NCI-H510A treated with DMSO at 0.1 percent for 48 hours (cell line): ENCODE results near the gene MEN1.

Experiments used
- DNase-seq: peaks from one replicate; lab custom pipeline; 2025; lab: John Stamatoyannopoulos, UW

The MEN1 gene

GRCh38 chr11:64810271-64810890 lies at the start of gene MEN1:
MEN1 (minus strand) TSS chr11:64810551; CDS start chr11:64810109, 442 bp downstream.
- DNase-seq = peak; percentile 96

- no peak for DNase-seq
Measured at GRCh38 chr11:64859542-64860414, 49.4 kb upstream of the MEN1 start.

- no peak for DNase-seq
Measured at GRCh38 chr11:64858467-64859263, 48.3 kb upstream of the MEN1 start.

GRCh38 chr11:64857485-64857884 lies 47.1 kb upstream of the MEN1 start:
- DNase-seq = no peak

GRCh38 chr11:64856382-64857227 lies 46.3 kb upstream of the MEN1 start:
- no peak for DNase-seq

GRCh38 chr11:64855596-64856304 lies 45.4 kb upstream of the MEN1 start:
- DNase-seq = no peak

DNA sequence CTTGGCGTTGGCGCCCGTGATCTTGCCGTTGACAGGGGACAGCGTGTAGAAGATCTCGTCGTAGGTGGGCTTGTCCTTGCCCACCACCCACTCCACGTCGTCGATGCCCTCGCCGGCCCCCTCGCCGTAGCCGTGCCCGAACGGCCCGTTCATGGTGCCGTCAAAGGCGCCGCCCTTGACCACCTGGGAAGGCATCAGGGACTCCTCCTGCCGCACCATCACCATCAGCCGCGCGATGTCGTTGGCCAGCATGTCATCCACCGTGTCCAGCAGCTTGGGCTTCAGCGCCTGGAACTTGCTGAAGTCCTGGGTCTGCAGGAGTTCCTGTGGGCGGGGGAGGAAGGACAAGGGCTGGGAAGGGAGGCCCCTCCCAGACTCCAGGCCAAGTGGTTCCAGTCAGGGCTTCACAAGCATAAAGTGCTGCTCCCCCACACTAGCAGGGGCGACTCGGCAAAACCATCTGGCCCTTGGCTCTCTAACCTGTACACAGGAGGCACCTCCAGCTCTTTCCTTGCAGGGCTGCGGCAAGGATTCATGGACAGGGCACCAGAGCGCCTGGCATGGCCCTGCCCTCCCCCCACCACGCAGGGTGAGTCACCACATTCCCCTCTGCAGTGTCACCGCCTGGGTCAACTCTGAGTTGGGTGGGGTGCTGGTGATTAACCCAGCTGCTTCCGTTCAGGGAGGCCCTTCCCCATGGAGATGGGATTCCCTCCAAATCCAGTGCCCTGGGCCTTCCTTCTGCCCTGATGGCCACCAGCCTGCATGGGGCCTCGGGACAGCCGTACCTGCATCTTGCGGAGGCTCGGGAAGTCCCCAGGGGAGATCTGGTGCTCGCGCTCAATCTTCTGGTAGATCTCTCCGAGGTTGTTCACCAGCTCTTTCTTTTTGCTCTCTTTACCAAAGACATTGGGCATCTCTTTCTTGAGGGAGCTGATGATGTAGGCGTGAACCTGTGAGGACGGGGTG lies 44.5 kb upstream of the MEN1 start:
- no peak for DNase-seq

DNA sequence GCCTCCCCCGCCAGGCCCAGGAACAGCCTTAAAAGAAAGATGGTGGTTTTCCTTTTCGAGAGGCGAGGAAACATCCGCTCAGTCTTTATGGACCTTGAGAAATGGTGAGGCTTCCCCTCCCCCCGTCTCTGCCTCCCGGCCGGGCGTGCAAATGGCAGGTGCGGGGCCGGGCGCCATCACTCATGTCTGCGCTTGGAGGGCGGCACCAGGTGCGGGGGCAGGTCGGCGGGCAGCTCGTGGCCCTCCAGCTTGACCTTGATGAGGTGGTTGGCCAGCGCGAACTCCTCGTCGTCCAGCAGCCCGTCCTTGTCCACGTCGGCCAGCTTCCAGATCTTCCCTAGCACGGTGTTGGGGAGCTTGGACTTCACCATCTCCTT lies 43.8 kb upstream of the MEN1 start:
- DNase-seq = no peak

DNA sequence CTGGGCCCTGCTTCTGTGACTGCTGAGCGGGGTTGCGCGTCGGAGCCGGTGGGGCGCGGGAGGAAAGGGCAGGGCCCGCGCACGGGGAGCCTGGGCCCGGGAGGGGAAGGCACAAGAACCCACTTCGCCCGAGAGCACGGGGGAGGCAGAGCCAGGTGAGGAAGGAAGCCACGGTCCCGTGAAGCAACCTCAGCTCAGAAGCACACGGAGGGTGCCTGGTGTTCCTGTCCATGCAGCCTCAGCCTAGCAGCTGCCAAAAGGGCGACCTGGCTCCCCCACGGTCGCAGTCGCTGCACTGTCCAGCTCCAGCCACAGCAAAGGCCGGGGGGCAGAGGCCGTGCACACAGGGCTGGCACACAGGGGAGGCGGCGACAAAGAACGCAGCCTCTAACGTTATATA lies 43.4 kb upstream of the MEN1 start:
- DNase-seq = no peak

DNA sequence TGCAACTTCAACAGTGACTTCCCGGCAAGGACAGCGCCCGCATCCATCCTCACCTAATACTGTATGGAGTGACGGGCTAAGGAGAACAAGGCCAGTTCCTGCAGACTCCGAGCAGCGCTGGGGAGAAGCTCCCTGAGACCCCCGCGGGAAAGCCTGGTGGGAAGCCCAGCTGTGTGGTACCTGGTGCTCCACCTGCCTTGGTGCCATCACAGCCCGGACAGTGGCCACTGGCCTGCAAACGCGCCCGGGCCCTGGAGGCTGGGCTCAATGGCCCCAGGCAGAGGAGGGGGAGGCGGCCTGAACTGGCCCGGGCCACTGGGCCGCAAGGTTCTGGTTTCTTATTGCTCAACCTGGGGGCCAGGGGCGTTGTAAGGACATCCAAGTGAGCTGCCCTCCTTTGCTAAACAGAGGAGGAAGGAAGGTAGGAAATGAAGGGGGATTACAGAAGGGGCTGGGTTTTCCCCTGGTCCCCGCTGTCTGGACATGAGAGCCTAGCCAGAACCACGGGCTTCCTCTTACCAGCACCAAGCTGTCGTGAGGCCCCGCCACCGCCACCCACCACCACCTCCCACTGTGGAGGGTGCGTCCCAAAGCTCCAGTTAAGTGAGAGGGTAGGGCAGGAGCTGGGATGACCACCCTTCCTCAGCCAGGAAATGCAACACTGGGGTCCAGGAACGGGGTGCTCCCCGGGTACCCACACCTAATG lies 42.6 kb upstream of the MEN1 start:
- no peak for DNase-seq

- no peak for DNase-seq
Measured at GRCh38 chr11:64851831-64852351, 41.5 kb upstream of the MEN1 start.

DNA sequence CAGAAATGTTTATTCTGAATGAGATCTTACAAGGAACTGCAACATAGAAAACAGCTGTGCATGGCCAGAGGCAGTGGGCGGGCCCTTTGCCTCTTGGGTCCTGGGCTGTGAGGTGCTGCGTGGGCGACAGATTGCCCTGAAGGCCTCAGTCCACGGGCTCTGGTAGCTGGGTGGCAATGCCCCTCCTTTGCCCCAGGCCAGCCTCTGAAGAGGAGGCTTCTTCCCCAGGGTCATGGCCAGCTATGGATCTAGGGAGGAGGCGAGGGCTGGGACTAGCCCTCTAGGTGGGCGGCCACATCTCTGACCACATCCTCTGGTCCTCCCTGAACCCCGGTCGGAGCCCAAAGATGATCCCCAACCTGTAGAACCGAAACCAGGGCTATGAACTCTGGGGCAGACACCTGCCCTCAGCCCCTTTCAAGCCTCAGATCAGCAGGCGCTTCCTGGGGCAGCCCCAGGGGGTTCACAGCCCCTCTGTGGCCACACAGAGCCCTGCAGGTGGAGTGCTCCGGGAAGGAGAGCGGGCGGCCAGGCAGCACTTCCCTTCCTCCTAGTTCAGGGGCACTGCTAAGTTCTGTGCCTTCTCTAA lies 40.7 kb upstream of the MEN1 start:
- no peak for DNase-seq

DNA sequence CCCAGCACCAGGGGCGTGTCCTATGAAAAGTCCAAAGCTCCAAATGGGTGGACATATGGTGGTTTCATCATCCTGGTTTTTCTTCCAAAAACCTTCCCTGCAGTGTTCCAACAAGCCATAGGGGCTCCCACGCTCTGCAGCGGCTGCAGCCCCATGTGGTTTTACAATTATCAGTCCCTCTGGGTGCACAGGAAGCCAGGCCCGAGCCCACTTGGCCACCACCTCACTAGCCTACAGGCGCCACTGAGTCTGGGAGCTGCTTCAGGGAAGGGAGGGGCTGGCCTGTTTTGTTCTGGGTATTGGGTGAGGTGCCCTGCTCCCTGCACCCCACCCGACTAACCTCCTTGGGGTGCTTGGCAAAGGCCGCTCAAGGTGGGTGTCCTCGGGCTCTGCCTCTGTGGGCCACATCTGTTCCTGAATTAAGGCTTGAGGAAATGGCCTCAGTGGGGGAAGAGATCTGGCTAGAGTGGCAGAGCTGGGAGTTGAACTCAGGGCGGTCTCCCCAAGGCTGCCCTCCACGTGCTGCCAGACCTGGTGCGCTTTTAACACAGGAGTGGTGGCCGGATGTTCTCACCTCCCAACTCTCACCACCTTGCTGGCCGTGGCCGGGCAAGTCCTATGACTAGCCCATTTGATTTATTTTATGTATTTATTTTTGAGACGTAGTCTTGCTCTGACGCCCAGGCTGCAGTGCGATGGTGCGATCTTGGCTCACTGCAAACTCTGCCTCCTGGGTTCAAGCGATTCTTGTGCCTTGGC lies 39.4 kb upstream of the MEN1 start:
- no peak for DNase-seq

DNA sequence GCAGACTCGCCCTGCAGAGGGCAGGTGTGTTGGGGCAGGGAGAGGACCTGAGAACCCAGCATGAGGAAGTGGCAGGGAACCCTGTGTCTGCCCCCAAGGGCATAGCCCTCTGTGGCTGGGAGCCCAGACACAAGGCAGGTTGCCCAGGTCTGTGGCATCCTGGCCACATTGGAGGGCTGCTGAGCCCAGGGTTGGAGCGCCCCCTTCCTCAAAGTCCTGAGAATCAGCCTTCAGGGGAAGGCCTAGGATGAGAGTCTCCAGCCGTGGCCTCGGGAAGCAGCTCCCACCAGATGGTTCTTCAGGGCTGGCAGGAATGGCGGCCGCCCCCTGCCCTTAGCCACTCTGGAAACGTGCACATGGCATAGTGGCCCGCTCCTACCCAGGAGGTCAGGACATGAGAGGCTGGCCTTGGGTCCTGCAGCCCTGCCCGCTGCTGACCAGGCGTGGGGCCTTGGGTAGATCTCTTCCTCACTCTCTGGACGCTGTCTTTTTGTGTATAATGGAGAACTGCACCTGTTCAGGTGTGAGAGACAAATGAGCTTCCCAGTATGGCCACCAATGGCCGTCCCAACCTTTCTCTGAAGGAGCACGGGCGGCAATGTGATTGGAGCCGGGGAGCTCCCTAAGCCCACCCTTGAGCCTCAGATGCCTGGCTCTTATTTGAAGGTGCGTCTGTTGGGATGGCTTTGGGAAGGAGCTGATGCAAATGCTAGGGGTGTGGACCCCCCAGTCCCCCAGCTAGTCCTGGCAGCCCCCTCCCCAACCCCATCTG lies 38.7 kb upstream of the MEN1 start:
- DNase-seq = no peak

DNA sequence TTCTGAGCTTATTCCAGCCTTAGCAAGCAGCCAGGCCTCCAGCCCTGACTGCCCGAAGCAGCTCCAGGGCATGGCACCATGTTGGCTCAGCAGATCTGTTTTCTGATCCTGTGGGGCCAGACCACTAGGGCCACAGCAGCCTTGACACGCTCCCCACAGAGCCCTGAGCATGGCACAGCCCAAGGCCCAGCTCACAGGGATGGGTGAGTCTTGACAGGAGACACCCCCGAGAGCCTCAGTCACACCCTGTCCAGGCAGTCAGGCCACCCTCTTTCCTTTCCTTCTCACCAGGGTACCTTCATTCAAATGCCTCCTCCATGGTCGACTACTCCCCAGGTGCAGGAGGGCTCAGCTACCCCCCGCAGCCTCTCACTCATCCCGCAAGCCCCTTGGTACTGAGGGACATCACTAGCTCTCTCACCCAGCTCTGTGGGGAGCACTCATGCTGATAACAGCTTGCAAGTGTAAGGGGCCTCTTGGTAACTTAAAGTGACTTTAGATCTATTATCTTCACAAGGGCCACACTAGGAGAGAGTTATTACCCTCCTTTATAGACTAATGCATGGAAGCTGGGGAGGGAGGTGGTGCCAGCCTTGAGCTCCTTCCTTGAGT lies 38.0 kb upstream of the MEN1 start:
- no peak for DNase-seq

DNA sequence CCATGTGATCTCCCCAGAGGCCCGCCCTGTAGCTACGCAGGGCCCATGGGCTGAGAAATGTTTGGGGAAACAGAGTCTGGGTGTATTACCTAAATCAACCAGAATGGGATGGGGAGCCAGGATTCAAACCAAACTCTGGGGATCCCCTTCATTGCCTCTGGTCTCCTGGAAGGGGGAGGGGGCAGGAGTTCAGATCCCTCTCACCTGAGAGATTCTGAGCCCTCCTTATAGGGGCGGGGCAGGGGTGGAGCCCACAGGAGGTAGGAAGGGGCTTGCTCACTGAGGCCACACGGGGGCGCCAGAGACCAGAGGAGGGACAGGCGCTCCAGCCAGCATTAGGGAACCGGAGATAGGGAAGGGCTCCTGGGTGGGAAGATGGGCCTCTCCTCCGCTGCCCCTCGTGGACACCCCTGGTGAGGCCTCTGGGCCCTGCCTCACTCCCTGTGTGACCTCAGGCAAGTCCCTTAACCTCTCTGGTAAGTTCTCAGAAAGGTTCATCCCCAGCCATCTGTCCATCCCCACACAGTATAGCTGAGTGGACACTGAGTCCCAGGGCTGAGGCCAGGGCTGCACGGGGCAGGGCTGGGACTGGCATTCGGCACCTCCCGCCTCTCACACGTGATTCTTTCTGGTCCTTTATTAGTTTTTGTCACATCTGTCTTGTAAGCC lies 36.8 kb upstream of the MEN1 start:
- DNase-seq = peak; percentile 95
